GM06990 (cell line): ENCODE measurements around the gene CETN1.

Experiments
- DNase-seq: peaks from one replicate; pipeline ENCODE4 v3.0.0-alpha.2; 2011; ENCODE audit not compliant: insufficient read length; ENCODE audit errors: extremely low read depth
- H3K27me3 ChIP-seq: replicated peaks from 2 replicates; pipeline ENCODE4 v1.6.0; 2011; ENCODE audit warnings: low read length; ENCODE audit not compliant: control insufficient read depth, insufficient read depth
- H3K36me3 ChIP-seq: 2 replicates; pipeline ENCODE4 v1.5.1; 2011; ENCODE audit warnings: low read length; ENCODE audit not compliant: control insufficient read depth, insufficient read depth
- H3K4me3 ChIP-seq: replicated peaks from 2 replicates; pipeline ENCODE4 v1.5.1; 2011; ENCODE audit warnings: low read depth, mild to moderate bottlenecking, control low read depth, low read length
- CTCF ChIP-seq: IDR thresholded peaks from 2 replicates; pipeline ENCODE4 v1.5.1; 2011; ENCODE audit warnings: low read length, control low read depth, mild to moderate bottlenecking, inconsistent platforms; ENCODE audit not compliant: insufficient read depth, poor library complexity, severe bottlenecking

The CETN1 gene

GRCh38 chr18:573385-573784 is 6.8 kb upstream of the CETN1 start:
- H3K27me3 ChIP-seq, result no peaks in the 10 kb centered on the region

GRCh38 chr18:574149-574860 is 5.9 kb upstream of the CETN1 start:
- H3K4me3 ChIP-seq, result no peak overlapping the region
- DNase-seq, result no peak
- TF ChIP-seq CTCF, result no peak
- H3K27me3 ChIP-seq, result no peaks in the 10 kb centered on the region
- no peaks in the 10 kb centered on the region for H3K36me3 ChIP-seq

More at GRCh38 chr18:573385-573784, 6.8 kb upstream of the CETN1 start:
- H3K4me3 ChIP-seq, result no peak overlapping the region
- no peaks in the 10 kb centered on the region for H3K36me3 ChIP-seq
- DNase-seq, result no peak
- no peak for TF ChIP-seq CTCF

GRCh38 chr18:574865-575645 is 5.1 kb upstream of the CETN1 start:
- no peak for DNase-seq
- no peak overlapping the region for H3K4me3 ChIP-seq
- H3K36me3 ChIP-seq, result no peaks in the 10 kb centered on the region
- H3K27me3 ChIP-seq, result no peaks in the 10 kb centered on the region
- no peak for TF ChIP-seq CTCF

- no peaks in the 10 kb centered on the region for H3K27me3 ChIP-seq
- no peaks in the 10 kb centered on the region for H3K36me3 ChIP-seq
- H3K4me3 ChIP-seq, result no peak overlapping the region
- DNase-seq, result no peak
- TF ChIP-seq CTCF, result no peak
Measured at GRCh38 chr18:576924-577323, 3.3 kb upstream of the CETN1 start.

GRCh38 chr18:577643-578375 is 2.4 kb upstream of the CETN1 start:
- DNase-seq, result no peak
- H3K27me3 ChIP-seq, result no peaks in the 10 kb centered on the region
- no peaks in the 10 kb centered on the region for H3K36me3 ChIP-seq
- no peak for TF ChIP-seq CTCF
- H3K4me3 ChIP-seq, result no peak overlapping the region
